Measurements from ENCODE around the gene TRMT2A. TPM values are rescaled to one million over a fixed set of nuclear protein-coding genes. Genes with fewer than 3 reads are reported as not detected.

Gene TRMT2A
- total RNA-seq, 1 experiment from 2014 or later = 66.7 TPM

- BruUV-seq (replicated peaks) = no TSS peak
- no peaks in the 10 kb centered on the region for H3K27me3 ChIP-seq (ENCODE audit: control insufficient read depth, insufficient read depth, low read length)
- H3K36me3 ChIP-seq (ENCODE audit: control insufficient read depth, insufficient read depth, low read length) = no peaks in the 10 kb centered on the region; the same call in 1 of the 2 replicates
- POLR2A ChIA-PET = no interaction called here
- peaks cover 5% of the 10 kb centered on the region for H3K4me1 ChIP-seq (ENCODE audit: control insufficient read depth, insufficient read depth, low read length)
- H3K4me3 ChIP-seq (ENCODE audit: low read depth in 2 of 2, low read length in 2 of 2) = no peak overlapping the region
- CTCF ChIA-PET = no interaction called here
- no peak for DNase-seq (ENCODE audit: low read depth, low spot score)
- in situ Hi-C loops (cut with HindIII; ENCODE audit: low pct_unique_long_range_greater_than_20kb, low sequenced_read_pairs) (no loop called here), intact Hi-C loops (cut with micrococcal nuclease; ENCODE audit: unreplicated experiment) (no loop called here)
- 0 out of 2 replicates have a peak, but pooled peaks have one; percentile 1 for ATAC-seq
- H3K27ac ChIP-seq (ENCODE audit: low read length) = no peak overlapping the region
- no peak for TF ChIP-seq TCF7L2 (IDR thresholded peaks at IDR 0.05; ENCODE audit: low read depth, low read length)
- TF ChIP-seq POLR2AphosphoS5 (IDR thresholded peaks at IDR 0.05; ENCODE audit: low read depth, low read length) = peak; percentile 11
- no peak for TF ChIP-seq REST (IDR thresholded peaks at IDR 0.05; ENCODE audit: insufficient read depth in 1 of 2, low read depth in 2 of 2, low read length in 1 of 2)
- no peak for TF ChIP-seq CTCF (IDR thresholded peaks at IDR 0.05)
- no peaks in the 10 kb centered on the region for H3K9me3 ChIP-seq (ENCODE audit: control insufficient read depth, insufficient read depth, low read depth, low read length)
Observed at GRCh38 chr22:20109411-20110358, 7.3 kb downstream of the TRMT2A start.

GRCh38 chr22:20108757-20109230 is 8.2 kb downstream of the TRMT2A start:
- ChIA-PET CTCF (no interaction called here), POLR2A (no interaction called here)
- no TSS peak for BruUV-seq (replicated peaks)
- intact Hi-C loops (cut with micrococcal nuclease; ENCODE audit: unreplicated experiment) (no loop called here), in situ Hi-C loops (cut with HindIII; ENCODE audit: low pct_unique_long_range_greater_than_20kb, low sequenced_read_pairs) (no loop called here)
- Histone ChIP-seq H3K27me3 (ENCODE audit: control insufficient read depth, insufficient read depth, low read length) (no peaks in the 10 kb centered on the region), H3K4me1 (ENCODE audit: control insufficient read depth, insufficient read depth, low read length) (peaks cover 5% of the 10 kb centered on the region), H3K36me3 (ENCODE audit: control insufficient read depth, insufficient read depth, low read length) (no peaks in the 10 kb centered on the region; the same call in 1 of the 2 replicates), H3K27ac (ENCODE audit: low read length) (no peak overlapping the region), H3K4me3 (ENCODE audit: low read depth in 2 of 2, low read length in 2 of 2) (no peak overlapping the region), H3K9me3 (ENCODE audit: control insufficient read depth, insufficient read depth, low read depth, low read length) (no peaks in the 10 kb centered on the region)
- ATAC-seq (no peak), DNase-seq (ENCODE audit: low read depth, low spot score) (no peak)
- TF ChIP-seq POLR2AphosphoS5 (IDR thresholded peaks at IDR 0.05; ENCODE audit: low read depth, low read length) = no peak
- TF ChIP-seq REST (IDR thresholded peaks at IDR 0.05; ENCODE audit: insufficient read depth in 1 of 2, low read depth in 2 of 2, low read length in 1 of 2) = no peak
- TF ChIP-seq CTCF (IDR thresholded peaks at IDR 0.05) = no peak
- no peak for TF ChIP-seq TCF7L2 (IDR thresholded peaks at IDR 0.05; ENCODE audit: low read depth, low read length)
- TF ChIP-seq SIN3A (IDR thresholded peaks at IDR 0.05; ENCODE audit: borderline replicate concordance, insufficient read depth, low read depth, low read length) = no peak

All from Panc1 (cell line).